IgD-negative memory B cell (primary cell): Measurements from ENCODE around the gene ZBTB44. TPM values are rescaled to one million over a fixed set of nuclear protein-coding genes. Genes with fewer than 3 reads are reported as not detected.
"Not testable (repeated sequence)": the region's sequence is repeated elsewhere in the genome, so short reads cannot be mapped to it uniquely, and the experiment has no call there.

Source experiments
- H3K27ac Mint-ChIP-seq, 3 donors: one replicate each; pipeline ENCODE4 v1.8.0; 2020 to 2022; ENCODE audit warnings: mild to moderate bottlenecking in 3 of 3, mixed read lengths in 3 of 3, moderate library complexity in 1 of 3
- H3K27me3 Mint-ChIP-seq: one replicate; pipeline ENCODE4 v1.8.0; 2021; ENCODE audit warnings: mixed read lengths
- H3K36me3 Mint-ChIP-seq: one replicate; pipeline ENCODE4 v1.8.0; 2020; ENCODE audit warnings: mild to moderate bottlenecking, mixed read lengths
- H3K4me1 Mint-ChIP-seq, 3 donors: one replicate each; pipeline ENCODE4 v1.8.0; 2020 to 2022; ENCODE audit warnings: mixed read lengths in 3 of 3, mild to moderate bottlenecking in 1 of 3
- H3K4me3 Mint-ChIP-seq, 4 donors: one replicate each; pipeline ENCODE4 v1.8.0; 2020 to 2022; ENCODE audit warnings: mild to moderate bottlenecking in 4 of 4, mixed read lengths in 4 of 4, moderate library complexity in 3 of 4
- H3K9me3 Mint-ChIP-seq, 3 donors: one replicate each; pipeline ENCODE4 v1.8.0; 2020 to 2021; ENCODE audit warnings: mixed read lengths in 3 of 3, mild to moderate bottlenecking in 1 of 3
- polyA plus RNA-seq: library from polyadenylated mRNA; unstranded; fragments of 300-500 nt; fragmentation: Illumina TruSeq; gene quantifications from one replicate; pipeline ENCODE4 v1.2.3, GENCODE V29; 2021

Gene ZBTB44
- polyA plus RNA-seq, 1 donor from 2014 or later: 5.8 TPM

- Mint-ChIP-seq H3K27ac (no peak overlapping the region), H3K4me3 (no peak overlapping the region), H3K9me3 (peaks cover 0 to 2% (median 0%) of the 10 kb centered on the region in 3 donors), H3K27me3 (no peaks in the 10 kb centered on the region), H3K4me1 (peaks cover 27 to 40% (median 38%) of the 10 kb centered on the region in 3 donors), H3K36me3 (peaks cover 11% of the 10 kb centered on the region)
Observed at GRCh38 chr11:130299978-130300377, 14.7 kb downstream of the ZBTB44 start.

DNA sequence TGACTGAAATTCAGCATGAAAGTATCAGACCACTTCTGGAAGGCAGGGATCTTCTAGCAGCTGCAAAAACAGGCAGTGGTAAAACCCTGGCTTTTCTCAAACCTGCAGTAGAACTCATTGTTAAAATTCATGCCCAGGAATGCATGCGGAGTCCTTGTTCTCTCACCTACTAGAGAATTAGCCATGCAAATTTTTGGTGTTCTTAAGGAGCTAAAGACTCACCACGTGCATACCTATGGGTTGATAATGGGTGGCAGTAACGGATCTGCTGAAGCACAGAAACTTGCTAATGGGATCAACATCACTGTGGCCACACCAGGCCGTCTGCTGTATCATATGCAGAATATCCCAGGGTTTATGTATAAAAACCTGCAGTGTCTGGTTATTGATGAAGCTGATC, 19.1 kb downstream of the ZBTB44 start:
- H3K36me3 Mint-ChIP-seq: peaks cover 8% of the 10 kb centered on the region
- H3K9me3 Mint-ChIP-seq: peaks cover 0 to 2% (median 2%) of the 10 kb centered on the region in 3 donors
- no peak overlapping the region for H3K4me3 Mint-ChIP-seq
- peaks cover 19 to 29% (median 28%) of the 10 kb centered on the region in 3 donors for H3K4me1 Mint-ChIP-seq
- no peak overlapping the region for H3K27ac Mint-ChIP-seq
- no peaks in the 10 kb centered on the region for H3K27me3 Mint-ChIP-seq

- no peak overlapping the region for H3K27ac Mint-ChIP-seq
- H3K27me3 Mint-ChIP-seq: no peaks in the 10 kb centered on the region
- peaks cover 2 to 31% (median 5%) of the 10 kb centered on the region in 3 donors for H3K9me3 Mint-ChIP-seq
- H3K4me1 Mint-ChIP-seq: peaks cover 4 to 17% (median 6%) of the 10 kb centered on the region in 3 donors
- H3K36me3 Mint-ChIP-seq: peaks cover 8% of the 10 kb centered on the region
- H3K4me3 Mint-ChIP-seq: peak overlapping the region in 1 of 4 donors; percentile 20
Observed at GRCh38 chr11:130282111-130282510, 32.6 kb downstream of the ZBTB44 start.

GRCh38 chr11:130281341-130281740, 33.4 kb downstream of the ZBTB44 start:
- H3K4me1 Mint-ChIP-seq, H3K27me3 Mint-ChIP-seq, H3K4me3 Mint-ChIP-seq, H3K27ac Mint-ChIP-seq: not testable (repeated sequence)
- Mint-ChIP-seq H3K9me3 (peaks cover 2 to 35% (median 5%) of the 10 kb centered on the region in 3 donors), H3K36me3 (peaks cover 10% of the 10 kb centered on the region)

- peaks cover 7% of the 10 kb centered on the region for H3K36me3 Mint-ChIP-seq
Observed at GRCh38 chr11:130279989-130280388, 34.7 kb downstream of the ZBTB44 start.

DNA sequence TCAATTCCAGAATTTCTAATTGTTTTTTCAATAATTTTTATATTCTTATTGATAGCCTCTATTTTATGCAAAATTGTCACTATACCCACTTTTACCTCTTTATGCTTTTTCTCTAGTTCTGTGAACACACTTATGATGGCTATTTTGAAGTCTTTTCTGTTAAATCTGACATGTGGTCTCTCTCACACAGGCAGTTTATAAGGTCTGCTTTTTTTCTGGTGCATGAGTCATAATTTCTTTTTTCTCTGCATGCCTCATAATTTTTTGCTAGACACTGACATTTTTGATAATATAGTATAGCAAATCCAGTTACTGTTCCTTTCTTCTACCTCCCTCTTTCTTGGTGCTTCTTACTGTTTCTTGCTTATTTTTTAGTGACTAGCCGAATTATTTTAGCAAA, 36.0 kb downstream of the ZBTB44 start:
- Mint-ChIP-seq H3K27me3 (no peaks in the 10 kb centered on the region), H3K36me3 (peaks cover 10% of the 10 kb centered on the region), H3K4me1 (peaks cover 3 to 9% (median 4%) of the 10 kb centered on the region in 3 donors), H3K4me3 (no peak overlapping the region), H3K27ac (peak overlapping the region in 1 of 3 donors; percentile 29), H3K9me3 (peaks cover 2 to 35% (median 5%) of the 10 kb centered on the region in 3 donors)

More at GRCh38 chr11:130279989-130280388, 34.7 kb downstream of the ZBTB44 start:
- Mint-ChIP-seq H3K4me3 (no peak overlapping the region), H3K4me1 (peaks cover 3 to 9% (median 4%) of the 10 kb centered on the region in 3 donors), H3K27me3 (no peaks in the 10 kb centered on the region), H3K9me3 (peaks cover 2 to 35% (median 5%) of the 10 kb centered on the region in 3 donors), H3K27ac (peak overlapping the region in 1 of 3 donors; percentile 64)

GRCh38 chr11:130278151-130278550, 36.6 kb downstream of the ZBTB44 start:
- Mint-ChIP-seq H3K9me3 (peaks cover 2 to 35% (median 5%) of the 10 kb centered on the region in 3 donors), H3K27me3 (no peaks in the 10 kb centered on the region), H3K4me1 (peaks cover 3 to 9% (median 4%) of the 10 kb centered on the region in 3 donors), H3K27ac (peak overlapping the region in 1 of 3 donors; percentile 29), H3K4me3 (no peak overlapping the region), H3K36me3 (peaks cover 10% of the 10 kb centered on the region)

GRCh38 chr11:130272336-130272735, 42.4 kb downstream of the ZBTB44 start:
- peak overlapping the region in 1 of 3 donors; percentile 48 for H3K27ac Mint-ChIP-seq
- H3K36me3 Mint-ChIP-seq: peaks cover 7% of the 10 kb centered on the region
- H3K4me3 Mint-ChIP-seq: no peak overlapping the region
- H3K27me3 Mint-ChIP-seq: no peaks in the 10 kb centered on the region
- peaks cover 0 to 6% (median 0%) of the 10 kb centered on the region in 3 donors for H3K9me3 Mint-ChIP-seq
- peaks cover 18 to 25% (median 24%) of the 10 kb centered on the region in 3 donors for H3K4me1 Mint-ChIP-seq

GRCh38 chr11:130269326-130269943, 45.3 kb downstream of the ZBTB44 start:
- Mint-ChIP-seq H3K36me3 (peaks cover 7% of the 10 kb centered on the region), H3K27me3 (no peaks in the 10 kb centered on the region), H3K4me3 (peak overlapping the region in 2 of 4 donors; percentile 45 to 63), H3K4me1 (peaks cover 24 to 30% (median 28%) of the 10 kb centered on the region in 3 donors), H3K27ac (peak overlapping the region in 2 of 3 donors; percentile 4 to 17), H3K9me3 (no peaks in the 10 kb centered on the region)

- Mint-ChIP-seq H3K27ac (no peak overlapping the region), H3K36me3 (peaks cover 9% of the 10 kb centered on the region), H3K27me3 (no peaks in the 10 kb centered on the region), H3K9me3 (peaks cover 0 to 5% (median 3%) of the 10 kb centered on the region in 3 donors), H3K4me1 (peaks cover 24 to 37% (median 25%) of the 10 kb centered on the region in 3 donors), H3K4me3 (no peak overlapping the region)
Observed at GRCh38 chr11:130263351-130263750, 51.4 kb downstream of the ZBTB44 start.

GRCh38 chr11:130262424-130262823, 52.3 kb downstream of the ZBTB44 start:
- H3K9me3 Mint-ChIP-seq: peaks cover 0 to 5% (median 3%) of the 10 kb centered on the region in 3 donors
- peaks cover 9% of the 10 kb centered on the region for H3K36me3 Mint-ChIP-seq
- peaks cover 27 to 43% (median 34%) of the 10 kb centered on the region in 3 donors for H3K4me1 Mint-ChIP-seq
- peak overlapping the region in 1 of 3 donors; percentile 84 for H3K27ac Mint-ChIP-seq
- peak overlapping the region in 1 of 4 donors; percentile 0 for H3K4me3 Mint-ChIP-seq
- no peaks in the 10 kb centered on the region for H3K27me3 Mint-ChIP-seq

GRCh38 chr11:130261571-130261970, 53.1 kb downstream of the ZBTB44 start:
- H3K36me3 Mint-ChIP-seq: peaks cover 9% of the 10 kb centered on the region
- H3K4me3 Mint-ChIP-seq: no peak overlapping the region
- no peaks in the 10 kb centered on the region for H3K27me3 Mint-ChIP-seq
- no peak overlapping the region for H3K27ac Mint-ChIP-seq
- H3K9me3 Mint-ChIP-seq: peaks cover 0 to 5% (median 3%) of the 10 kb centered on the region in 3 donors
- peaks cover 34 to 51% (median 42%) of the 10 kb centered on the region in 3 donors for H3K4me1 Mint-ChIP-seq

GRCh38 chr11:130260742-130261141, 54.0 kb downstream of the ZBTB44 start:
- peaks cover 41 to 51% (median 43%) of the 10 kb centered on the region in 3 donors for H3K4me1 Mint-ChIP-seq
- peak overlapping the region in 1 of 3 donors; percentile 2 for H3K27ac Mint-ChIP-seq
- no peak overlapping the region for H3K4me3 Mint-ChIP-seq
- H3K27me3 Mint-ChIP-seq: no peaks in the 10 kb centered on the region
- H3K36me3 Mint-ChIP-seq: peaks cover 9% of the 10 kb centered on the region
- peaks cover 3 to 5% (median 3%) of the 10 kb centered on the region in 3 donors for H3K9me3 Mint-ChIP-seq

- peaks cover 9% of the 10 kb centered on the region for H3K36me3 Mint-ChIP-seq
- H3K4me1 Mint-ChIP-seq: peaks cover 44 to 53% (median 49%) of the 10 kb centered on the region in 3 donors
- H3K4me3 Mint-ChIP-seq: no peak overlapping the region
- peak overlapping the region in 1 of 3 donors; percentile 41 for H3K27ac Mint-ChIP-seq
- peaks cover 3 to 5% (median 3%) of the 10 kb centered on the region in 3 donors for H3K9me3 Mint-ChIP-seq
- no peaks in the 10 kb centered on the region for H3K27me3 Mint-ChIP-seq
Observed at GRCh38 chr11:130260080-130260627, 54.6 kb downstream of the ZBTB44 start.

GRCh38 chr11:130251763-130252162, 63.0 kb downstream of the ZBTB44 start:
- H3K36me3 Mint-ChIP-seq: peaks cover 12% of the 10 kb centered on the region
- H3K27me3 Mint-ChIP-seq, H3K4me3 Mint-ChIP-seq, H3K27ac Mint-ChIP-seq, H3K9me3 Mint-ChIP-seq: not testable (repeated sequence)
- H3K4me1 Mint-ChIP-seq: peaks cover 22 to 40% (median 35%) of the 10 kb centered on the region in 3 donors
